Measurements from ENCODE around the gene FBN1.

FBN1 gene

DNA sequence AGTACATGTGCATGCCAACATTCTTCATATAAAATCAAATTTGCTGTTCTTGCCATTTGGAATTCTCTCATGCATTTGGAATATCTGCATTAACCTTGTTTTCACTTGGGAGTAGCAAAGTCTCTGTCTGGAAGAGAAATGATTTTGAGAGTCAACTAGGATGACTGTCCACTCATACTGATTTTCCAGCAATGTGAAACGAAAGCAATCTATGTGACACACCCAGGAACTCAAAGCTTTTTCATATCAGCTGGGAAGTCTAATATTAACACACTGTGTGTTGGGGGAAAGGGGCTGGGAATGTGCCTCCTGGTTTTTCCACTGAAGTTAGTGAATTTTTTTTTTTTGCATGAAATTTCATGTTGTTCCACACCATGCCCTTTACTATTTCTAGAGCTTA, 189.4 kb downstream of the FBN1 start:
- no peak for ATAC-seq
- no peak overlapping the region for H3K4me3 Mint-ChIP-seq
- no peak for DNase-seq (ENCODE audit: low spot score in 2 of 2)
- no peaks in the 10 kb centered on the region for H3K9me3 Mint-ChIP-seq
- no peaks in the 10 kb centered on the region for H3K4me1 Mint-ChIP-seq
- H3K36me3 Mint-ChIP-seq = no peaks in the 10 kb centered on the region
- no peak overlapping the region for H3K27ac Mint-ChIP-seq

DNA sequence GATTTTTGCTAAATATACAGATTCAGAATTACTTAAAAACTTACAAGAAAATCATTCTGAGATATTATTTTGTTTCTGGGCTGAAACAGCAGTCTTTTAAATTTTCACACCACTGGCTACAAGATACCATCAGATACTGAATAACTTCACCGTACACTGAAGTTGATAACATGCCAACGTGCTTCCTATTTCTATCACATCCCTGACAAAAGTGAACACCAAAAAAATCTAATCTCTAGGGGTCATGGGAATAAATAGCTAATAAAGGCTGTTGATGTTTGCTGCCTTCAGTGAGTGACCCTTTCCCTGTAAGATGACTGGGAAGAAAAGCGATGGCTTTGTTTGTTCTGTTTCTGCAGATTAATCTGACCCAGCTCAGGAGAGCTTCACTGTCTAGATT, 193.8 kb downstream of the FBN1 start:
- no peak for DNase-seq (ENCODE audit: low spot score in 2 of 2)
- ATAC-seq = no peak

GRCh38 chr15:48451241-48451640, 194.3 kb downstream of the FBN1 start:
- Mint-ChIP-seq H3K9me3 (no peaks in the 10 kb centered on the region), H3K4me3 (no peak overlapping the region), H3K27ac (no peak overlapping the region), H3K36me3 (no peaks in the 10 kb centered on the region), H3K4me1 (no peaks in the 10 kb centered on the region)
- DNase-seq (ENCODE audit: low spot score in 2 of 2) (no peak), ATAC-seq (no peak)

More for the DNA sequence above, 193.8 kb downstream of the FBN1 start:
- no peaks in the 10 kb centered on the region for H3K36me3 Mint-ChIP-seq
- H3K4me1 Mint-ChIP-seq = no peaks in the 10 kb centered on the region
- H3K9me3 Mint-ChIP-seq = no peaks in the 10 kb centered on the region
- no peak overlapping the region for H3K27ac Mint-ChIP-seq
- no peak overlapping the region for H3K4me3 Mint-ChIP-seq

DNA sequence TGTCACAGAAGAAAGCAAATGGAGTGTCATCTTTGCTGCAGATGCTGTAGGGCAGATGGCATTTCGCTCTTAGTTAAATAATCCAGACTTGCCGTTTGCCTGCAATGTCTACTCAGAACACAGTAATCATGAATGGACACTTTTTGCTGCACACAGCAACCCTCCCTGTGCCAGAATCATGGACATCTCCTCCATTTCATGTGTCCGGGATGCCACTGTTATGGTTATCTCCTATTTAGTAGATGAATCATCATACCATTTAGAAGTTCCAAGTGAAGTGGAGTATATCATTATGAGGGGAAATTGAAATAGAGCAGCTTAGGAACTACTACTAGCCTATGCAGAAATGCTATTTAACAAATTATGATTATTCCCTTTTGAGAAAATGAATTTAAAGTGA, 195.8 kb downstream of the FBN1 start:
- no peak overlapping the region for H3K4me3 Mint-ChIP-seq
- H3K27ac Mint-ChIP-seq = no peak overlapping the region
- H3K9me3 Mint-ChIP-seq = no peaks in the 10 kb centered on the region
- no peaks in the 10 kb centered on the region for H3K36me3 Mint-ChIP-seq
- ATAC-seq = no peak
- no peak for DNase-seq (ENCODE audit: low spot score in 2 of 2)
- H3K4me1 Mint-ChIP-seq = no peaks in the 10 kb centered on the region

GRCh38 chr15:48447657-48448056, 197.9 kb downstream of the FBN1 start:
- Mint-ChIP-seq H3K9me3 (no peaks in the 10 kb centered on the region), H3K36me3 (no peaks in the 10 kb centered on the region), H3K4me1 (no peaks in the 10 kb centered on the region), H3K27ac (no peak overlapping the region), H3K4me3 (no peak overlapping the region)
- DNase-seq (ENCODE audit: low spot score in 2 of 2) = no peak
- no peak for ATAC-seq

GRCh38 chr15:48447058-48447457, 198.5 kb downstream of the FBN1 start:
- H3K4me1 Mint-ChIP-seq = no peaks in the 10 kb centered on the region
- no peaks in the 10 kb centered on the region for H3K9me3 Mint-ChIP-seq
- H3K4me3 Mint-ChIP-seq = no peak overlapping the region
- no peak for ATAC-seq
- no peak for DNase-seq (ENCODE audit: low spot score in 2 of 2)
- H3K27ac Mint-ChIP-seq = no peak overlapping the region
- H3K36me3 Mint-ChIP-seq = no peaks in the 10 kb centered on the region

GRCh38 chr15:48442011-48442410, 203.5 kb downstream of the FBN1 start:
- no peak overlapping the region for H3K27ac Mint-ChIP-seq
- ATAC-seq = no peak

DNA sequence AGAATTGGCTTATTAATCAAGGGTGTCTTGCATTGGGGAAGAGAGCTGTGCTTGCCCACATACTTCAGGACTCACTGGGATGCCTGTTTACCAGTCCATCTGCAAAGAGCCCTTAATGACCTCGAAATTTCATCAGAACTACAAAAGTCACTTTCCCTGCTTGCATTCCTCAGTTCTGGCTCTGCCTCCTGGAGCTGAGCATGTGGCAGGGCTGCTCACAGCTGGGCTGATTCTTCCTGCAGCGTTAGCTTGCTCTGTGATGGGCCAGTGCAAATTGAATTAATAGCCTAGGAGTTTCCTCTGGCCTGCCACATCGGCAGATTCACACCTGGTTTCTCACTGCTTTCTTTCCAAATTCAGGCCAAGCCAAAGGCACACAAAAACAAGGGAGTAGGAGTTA, 205.4 kb downstream of the FBN1 start:
- ATAC-seq (no peak), DNase-seq (ENCODE audit: low spot score in 2 of 2) (no peak)
- Mint-ChIP-seq H3K4me3 (no peak overlapping the region), H3K4me1 (no peaks in the 10 kb centered on the region), H3K36me3 (no peaks in the 10 kb centered on the region), H3K27ac (no peak overlapping the region), H3K9me3 (no peaks in the 10 kb centered on the region)

More at GRCh38 chr15:48442011-48442410, 203.5 kb downstream of the FBN1 start:
- Mint-ChIP-seq H3K4me3 (no peak overlapping the region), H3K36me3 (no peaks in the 10 kb centered on the region), H3K4me1 (no peaks in the 10 kb centered on the region), H3K9me3 (no peaks in the 10 kb centered on the region)
- no peak for DNase-seq (ENCODE audit: low spot score in 2 of 2)

GRCh38 chr15:48437178-48437577, 208.3 kb downstream of the FBN1 start:
- no peaks in the 10 kb centered on the region for H3K9me3 Mint-ChIP-seq
- no peak for DNase-seq (ENCODE audit: low spot score in 2 of 2)
- no peak overlapping the region for H3K27ac Mint-ChIP-seq
- no peaks in the 10 kb centered on the region for H3K4me1 Mint-ChIP-seq
- no peak for ATAC-seq
- H3K36me3 Mint-ChIP-seq = no peaks in the 10 kb centered on the region
- no peak overlapping the region for H3K4me3 Mint-ChIP-seq

- H3K9me3 Mint-ChIP-seq = no peaks in the 10 kb centered on the region
- no peak overlapping the region for H3K27ac Mint-ChIP-seq
- no peak overlapping the region for H3K4me3 Mint-ChIP-seq
- DNase-seq (ENCODE audit: low spot score in 2 of 2) (no peak), ATAC-seq (no peak)
- no peaks in the 10 kb centered on the region for H3K36me3 Mint-ChIP-seq
- H3K4me1 Mint-ChIP-seq = no peaks in the 10 kb centered on the region
Measured at GRCh38 chr15:48435321-48435720, 210.2 kb downstream of the FBN1 start.

DNA sequence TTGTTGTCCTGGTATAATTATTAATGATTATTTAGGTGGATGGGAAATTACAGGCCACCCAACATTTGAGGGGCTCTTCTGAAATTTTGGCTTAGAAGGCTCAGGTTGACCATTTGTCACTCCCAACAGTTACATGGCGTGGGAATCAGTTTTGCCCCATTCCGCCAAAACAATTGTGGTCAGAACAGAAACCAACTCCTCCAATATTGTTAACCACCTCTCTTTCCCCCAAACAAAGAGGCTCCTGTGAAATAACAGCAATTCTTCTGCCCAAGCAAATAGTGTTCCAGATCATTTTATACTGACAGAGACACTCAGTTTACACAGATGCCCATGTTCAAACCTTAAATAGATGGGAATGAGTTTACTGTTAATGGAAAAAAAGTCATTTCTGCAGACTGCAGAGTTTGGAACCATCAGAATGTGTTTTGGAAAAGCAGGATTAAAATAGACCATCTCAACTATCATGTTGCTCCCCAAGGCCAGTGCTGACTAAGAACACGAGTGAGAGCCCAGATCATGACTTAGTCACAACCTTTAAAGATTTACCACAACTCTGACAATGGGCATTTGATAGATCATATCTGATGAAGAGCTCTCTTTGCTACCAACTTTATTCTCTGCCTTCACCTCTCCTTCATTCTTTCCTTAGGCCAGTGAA, 212.2 kb downstream of the FBN1 start:
- Mint-ChIP-seq H3K9me3 (no peaks in the 10 kb centered on the region), H3K4me1 (no peaks in the 10 kb centered on the region), H3K27ac (no peak overlapping the region), H3K4me3 (no peak overlapping the region), H3K36me3 (no peaks in the 10 kb centered on the region)
- DNase-seq (ENCODE audit: low spot score in 2 of 2) (no peak), ATAC-seq (peak; percentile 82)

DNA sequence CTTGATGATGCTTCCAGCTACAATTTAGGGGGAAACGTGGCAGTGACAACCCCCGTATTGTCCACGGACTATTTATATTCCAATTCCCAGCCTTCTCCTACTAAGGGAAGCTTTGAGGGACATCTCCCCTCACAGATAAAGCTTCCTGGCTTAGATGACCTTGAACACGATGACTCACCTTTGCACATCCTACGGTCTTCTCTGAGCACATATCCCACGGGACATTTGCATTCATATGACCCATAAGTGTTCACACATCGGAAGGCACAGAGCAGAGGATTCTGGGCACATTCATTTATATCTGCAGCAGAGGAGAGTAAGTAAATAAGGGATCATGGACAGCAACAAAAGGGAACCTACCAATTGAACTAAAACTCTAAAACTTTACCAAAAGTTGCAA, 212.8 kb downstream of the FBN1 start:
- H3K36me3 Mint-ChIP-seq = no peaks in the 10 kb centered on the region
- H3K4me1 Mint-ChIP-seq = no peaks in the 10 kb centered on the region
- no peak overlapping the region for H3K4me3 Mint-ChIP-seq
- DNase-seq (ENCODE audit: low spot score in 2 of 2) = no peak
- H3K27ac Mint-ChIP-seq = no peak overlapping the region
- H3K9me3 Mint-ChIP-seq = no peaks in the 10 kb centered on the region
- no peak for ATAC-seq

DNA sequence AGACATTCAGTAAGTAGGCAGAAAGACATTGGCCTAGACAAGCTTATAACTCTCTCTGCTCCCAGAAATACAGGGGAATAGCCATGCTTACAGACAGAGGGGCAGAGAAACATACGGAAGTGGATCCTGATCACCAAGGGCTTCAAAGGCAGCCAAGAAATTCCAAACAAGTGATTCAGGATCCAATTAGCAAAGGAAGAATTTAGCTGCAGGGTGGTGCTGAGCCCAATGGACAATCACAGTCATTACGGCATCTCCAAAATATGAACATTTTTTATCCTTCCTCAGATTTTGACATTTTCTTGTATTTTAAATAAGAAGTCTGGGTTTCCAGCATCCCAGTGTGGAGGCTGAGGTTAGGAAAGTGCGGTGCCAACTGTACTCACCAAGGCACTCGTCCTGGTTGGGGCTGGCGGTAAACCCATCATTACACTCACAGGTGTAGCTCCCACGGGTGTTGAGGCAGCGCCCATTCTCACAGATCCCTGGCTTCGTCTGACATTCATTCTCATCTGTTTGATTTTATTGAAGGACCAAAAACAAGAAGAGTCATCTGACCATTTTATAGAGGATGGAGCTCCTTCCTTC, 217.5 kb downstream of the FBN1 start:
- no peaks in the 10 kb centered on the region for H3K4me1 Mint-ChIP-seq
- no peaks in the 10 kb centered on the region for H3K36me3 Mint-ChIP-seq
- DNase-seq (ENCODE audit: low spot score in 2 of 2) (no peak), ATAC-seq (no peak)
- no peak overlapping the region for H3K4me3 Mint-ChIP-seq
- H3K27ac Mint-ChIP-seq = no peak overlapping the region
- no peaks in the 10 kb centered on the region for H3K9me3 Mint-ChIP-seq

DNA sequence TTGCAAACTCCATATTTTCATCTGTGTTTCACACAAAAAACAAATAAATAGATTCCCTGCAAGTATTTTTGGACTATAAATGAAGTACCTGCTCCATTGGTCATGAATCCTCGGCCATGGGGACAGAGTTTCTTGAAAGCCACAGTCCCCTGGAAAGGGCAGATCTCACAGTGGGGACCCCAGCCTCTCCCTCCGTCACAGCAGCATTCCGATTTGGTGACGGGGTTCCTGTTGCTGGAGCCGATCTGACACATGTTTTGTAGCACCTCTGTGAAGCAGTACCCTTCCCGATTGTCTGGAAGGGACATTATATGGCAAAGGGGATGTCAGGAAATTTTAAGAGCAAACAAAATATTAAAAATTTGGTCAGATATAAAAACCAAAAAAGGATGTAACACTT, 218.0 kb downstream of the FBN1 start:
- Mint-ChIP-seq H3K27ac (no peak overlapping the region), H3K9me3 (no peaks in the 10 kb centered on the region), H3K4me1 (no peaks in the 10 kb centered on the region), H3K4me3 (no peak overlapping the region), H3K36me3 (no peaks in the 10 kb centered on the region)
- no peak for DNase-seq (ENCODE audit: low spot score in 2 of 2)
- ATAC-seq = no peak

DNA sequence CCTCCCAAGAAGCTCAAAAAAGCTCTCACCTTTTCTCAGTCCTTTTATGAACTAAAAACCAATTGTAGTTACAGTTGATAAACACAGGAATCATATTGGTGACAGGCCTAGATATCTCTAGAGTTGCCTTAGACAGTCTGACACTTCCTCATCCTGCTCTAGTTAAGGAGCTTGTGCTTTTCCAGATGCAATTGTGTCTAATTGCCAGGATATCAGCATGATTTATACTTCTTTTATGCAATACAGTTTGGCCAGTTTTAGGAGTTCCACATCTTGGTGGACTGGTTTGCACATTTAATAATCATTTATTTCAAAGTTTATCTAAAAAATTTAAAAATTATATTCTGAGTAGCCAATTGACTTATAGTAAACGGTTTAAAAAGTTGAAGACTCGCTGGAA, 218.6 kb downstream of the FBN1 start:
- H3K36me3 Mint-ChIP-seq = no peaks in the 10 kb centered on the region
- H3K27ac Mint-ChIP-seq = no peak overlapping the region
- no peaks in the 10 kb centered on the region for H3K9me3 Mint-ChIP-seq
- DNase-seq (ENCODE audit: low spot score in 2 of 2) = no peak
- no peak for ATAC-seq
- no peaks in the 10 kb centered on the region for H3K4me1 Mint-ChIP-seq
- H3K4me3 Mint-ChIP-seq = no peak overlapping the region

DNA sequence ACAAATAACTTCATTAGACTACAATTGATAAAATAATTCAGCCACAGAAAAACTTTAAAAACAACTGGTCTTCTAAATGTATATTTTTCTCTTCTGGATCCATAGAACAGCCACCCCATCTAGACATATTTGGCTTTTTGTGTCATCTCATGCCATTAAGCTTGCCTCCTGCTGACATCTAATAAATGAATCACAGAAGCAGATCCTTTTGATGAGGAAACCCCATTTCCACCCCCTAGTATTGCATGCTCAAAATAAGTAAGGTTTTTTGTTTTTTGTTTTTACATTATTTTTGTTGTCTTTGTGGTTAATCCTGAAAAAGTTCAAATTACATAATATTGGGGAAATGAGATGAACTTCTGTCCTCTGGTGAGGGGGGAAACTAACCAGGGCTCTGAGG, 219.5 kb downstream of the FBN1 start:
- ATAC-seq (no peak), DNase-seq (ENCODE audit: low spot score in 2 of 2) (no peak)
- no peaks in the 10 kb centered on the region for H3K4me1 Mint-ChIP-seq
- H3K36me3 Mint-ChIP-seq = no peaks in the 10 kb centered on the region
- no peaks in the 10 kb centered on the region for H3K9me3 Mint-ChIP-seq
- H3K4me3 Mint-ChIP-seq = no peak overlapping the region
- no peak overlapping the region for H3K27ac Mint-ChIP-seq

DNA sequence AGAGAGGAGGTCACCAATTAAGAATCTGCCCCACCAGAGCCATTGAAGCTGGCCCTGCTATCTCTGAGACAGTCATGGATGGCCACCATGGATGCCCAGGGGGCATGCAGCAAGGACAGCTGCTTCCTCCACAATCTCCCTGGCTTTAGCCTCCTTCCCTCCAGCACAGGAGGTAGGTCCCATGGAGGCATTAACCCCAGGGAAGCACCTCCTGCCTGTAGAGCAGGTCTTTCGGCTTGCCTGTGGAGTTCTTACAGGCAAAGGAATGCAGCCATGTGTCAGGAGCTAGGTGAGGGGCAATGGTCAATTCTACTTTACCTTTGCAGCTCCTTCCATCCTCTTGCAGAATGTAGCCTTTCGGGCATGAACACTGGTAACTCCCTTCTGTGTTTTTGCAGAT, 220.5 kb downstream of the FBN1 start:
- no peaks in the 10 kb centered on the region for H3K36me3 Mint-ChIP-seq
- H3K9me3 Mint-ChIP-seq = no peaks in the 10 kb centered on the region
- H3K4me3 Mint-ChIP-seq = no peak overlapping the region
- H3K27ac Mint-ChIP-seq = no peak overlapping the region
- H3K4me1 Mint-ChIP-seq = no peaks in the 10 kb centered on the region
- no peak for ATAC-seq
- DNase-seq (ENCODE audit: low spot score in 2 of 2) = no peak

Data from stimulated activated effector memory CD8-positive, alpha-beta T cell treated with anti-CD3 and anti-CD28 coated beads, Interleukin-12 subunit alpha, Interleukin-12 subunit beta, amount 100 ng/mL, for 72 hours (primary cell).